SJSA1 (cell line): ENCODE results near the gene RSPH1. TPM values are rescaled to one million over a fixed set of nuclear protein-coding genes. Genes with fewer than 3 reads are reported as not detected.

ENCODE experiments used
- DNase-seq, 2 experiments: peaks; one replicate each; pipeline ENCODE4 v3.0.0-alpha.2; 2015 to 2020; ENCODE audit warnings: low spot score in 2 of 2, low read depth in 1 of 2
- H3K27ac ChIP-seq: fragments of 250-450 bp; sonication (Bioruptor Pico); 2 replicates; pipeline ENCODE4 v1.5.1; 2020; ENCODE audit warnings: mild to moderate bottlenecking, moderate library complexity
- H3K27me3 ChIP-seq: fragments of 250-450 bp; sonication (Bioruptor Pico); replicated peaks from 2 replicates; pipeline ENCODE4 v1.5.1; 2020; ENCODE audit warnings: mild to moderate bottlenecking, moderate library complexity
- H3K36me3 ChIP-seq: fragments of 250-450 bp; sonication (Bioruptor Pico); 2 replicates; pipeline ENCODE4 v1.5.1; 2020; ENCODE audit warnings: mild to moderate bottlenecking
- H3K4me1 ChIP-seq: fragments of 250-450 bp; sonication (Bioruptor Pico); replicated peaks from 2 replicates; pipeline ENCODE4 v1.6.1; 2021; ENCODE audit warnings: mild to moderate bottlenecking
- H3K4me3 ChIP-seq: fragments of 250-450 bp; sonication (Bioruptor Pico); 2 replicates; pipeline ENCODE4 v1.5.1; 2020; ENCODE audit warnings: mild to moderate bottlenecking
- H3K9me3 ChIP-seq: fragments of 250-450 bp; sonication (Bioruptor Pico); replicated peaks from 2 replicates; pipeline ENCODE4 v1.5.1; 2020; ENCODE audit warnings: mild to moderate bottlenecking
- total RNA-seq: library from RNA; depleted of rRNA; stranded (reverse); fragments of >200 nt; shearing (Covaris generic); gene quantifications from 2 replicates; pipeline ENCODE4 v1.2.3, GENCODE V29; 2014

The RSPH1 gene
- total RNA-seq, 1 experiment from 2014 or later, result not detected

GRCh38 chr21:42433946-42434551, 62.0 kb downstream of the RSPH1 start:
- DNase-seq, result no peak
- Histone ChIP-seq H3K4me1 (no peaks in the 10 kb centered on the region), H3K27ac (no peak overlapping the region), H3K4me3 (no peak overlapping the region), H3K9me3 (no peaks in the 10 kb centered on the region), H3K27me3 (no peaks in the 10 kb centered on the region), H3K36me3 (no peaks in the 10 kb centered on the region)

GRCh38 chr21:42432695-42433094, 63.3 kb downstream of the RSPH1 start:
- Histone ChIP-seq H3K27ac (no peak overlapping the region), H3K4me3 (no peak overlapping the region), H3K9me3 (no peaks in the 10 kb centered on the region), H3K36me3 (no peaks in the 10 kb centered on the region), H3K27me3 (no peaks in the 10 kb centered on the region), H3K4me1 (no peaks in the 10 kb centered on the region)
- no peak for DNase-seq

GRCh38 chr21:42431196-42431595, 64.8 kb downstream of the RSPH1 start:
- H3K27ac ChIP-seq, result no peak overlapping the region
- H3K36me3 ChIP-seq, result no peaks in the 10 kb centered on the region
- no peak overlapping the region for H3K4me3 ChIP-seq
- no peaks in the 10 kb centered on the region for H3K27me3 ChIP-seq
- H3K4me1 ChIP-seq, result no peaks in the 10 kb centered on the region
- no peaks in the 10 kb centered on the region for H3K9me3 ChIP-seq
- no peak for DNase-seq

GRCh38 chr21:42430521-42430920, 65.5 kb downstream of the RSPH1 start:
- no peak overlapping the region for H3K27ac ChIP-seq
- H3K36me3 ChIP-seq, result no peaks in the 10 kb centered on the region
- no peak overlapping the region for H3K4me3 ChIP-seq
- no peaks in the 10 kb centered on the region for H3K4me1 ChIP-seq
- no peaks in the 10 kb centered on the region for H3K27me3 ChIP-seq
- no peak for DNase-seq
- H3K9me3 ChIP-seq, result no peaks in the 10 kb centered on the region

GRCh38 chr21:42429856-42430255, 66.2 kb downstream of the RSPH1 start:
- no peaks in the 10 kb centered on the region for H3K36me3 ChIP-seq
- no peaks in the 10 kb centered on the region for H3K9me3 ChIP-seq
- no peak overlapping the region for H3K4me3 ChIP-seq
- no peak overlapping the region for H3K27ac ChIP-seq
- DNase-seq, result no peak
- H3K4me1 ChIP-seq, result no peaks in the 10 kb centered on the region
- no peaks in the 10 kb centered on the region for H3K27me3 ChIP-seq

- Histone ChIP-seq H3K27ac (no peak overlapping the region), H3K36me3 (no peaks in the 10 kb centered on the region), H3K9me3 (no peaks in the 10 kb centered on the region), H3K27me3 (no peaks in the 10 kb centered on the region), H3K4me1 (no peaks in the 10 kb centered on the region), H3K4me3 (no peak overlapping the region)
- no peak for DNase-seq
These were observed 67.0 kb downstream of the RSPH1 start for GRCh38 chr21:42429021-42429420.

- DNase-seq, result no peak
- H3K27me3 ChIP-seq, result no peaks in the 10 kb centered on the region
- no peaks in the 10 kb centered on the region for H3K36me3 ChIP-seq
- H3K4me1 ChIP-seq, result no peaks in the 10 kb centered on the region
- no peak overlapping the region for H3K4me3 ChIP-seq
- no peak overlapping the region for H3K27ac ChIP-seq
- H3K9me3 ChIP-seq, result no peaks in the 10 kb centered on the region
These were observed 68.1 kb downstream of the RSPH1 start for GRCh38 chr21:42427809-42428419.

- Histone ChIP-seq H3K36me3 (no peaks in the 10 kb centered on the region), H3K27me3 (no peaks in the 10 kb centered on the region), H3K27ac (no peak overlapping the region), H3K9me3 (no peaks in the 10 kb centered on the region), H3K4me3 (no peak overlapping the region), H3K4me1 (no peaks in the 10 kb centered on the region)
- no peak for DNase-seq
These were observed 69.0 kb downstream of the RSPH1 start for GRCh38 chr21:42426876-42427480.

GRCh38 chr21:42426424-42426823, 69.6 kb downstream of the RSPH1 start:
- Histone ChIP-seq H3K9me3 (no peaks in the 10 kb centered on the region), H3K27ac (no peak overlapping the region), H3K4me3 (no peak overlapping the region), H3K4me1 (no peaks in the 10 kb centered on the region), H3K27me3 (no peaks in the 10 kb centered on the region), H3K36me3 (no peaks in the 10 kb centered on the region)
- DNase-seq, result no peak

GRCh38 chr21:42425591-42425990, 70.4 kb downstream of the RSPH1 start:
- no peak for DNase-seq
- no peaks in the 10 kb centered on the region for H3K36me3 ChIP-seq
- no peaks in the 10 kb centered on the region for H3K4me1 ChIP-seq
- H3K27ac ChIP-seq, result no peak overlapping the region
- no peak overlapping the region for H3K4me3 ChIP-seq
- H3K9me3 ChIP-seq, result no peaks in the 10 kb centered on the region
- H3K27me3 ChIP-seq, result no peaks in the 10 kb centered on the region

GRCh38 chr21:42424914-42425541, 71.0 kb downstream of the RSPH1 start:
- Histone ChIP-seq H3K36me3 (no peaks in the 10 kb centered on the region), H3K4me3 (no peak overlapping the region)
- no peak for DNase-seq

GRCh38 chr21:42423685-42424084, 72.3 kb downstream of the RSPH1 start:
- H3K27me3 ChIP-seq, result no peaks in the 10 kb centered on the region
- no peak overlapping the region for H3K4me3 ChIP-seq
- no peak for DNase-seq
- H3K36me3 ChIP-seq, result no peaks in the 10 kb centered on the region
- no peak overlapping the region for H3K27ac ChIP-seq
- no peaks in the 10 kb centered on the region for H3K9me3 ChIP-seq
- H3K4me1 ChIP-seq, result no peaks in the 10 kb centered on the region

More at GRCh38 chr21:42424914-42425541, 71.0 kb downstream of the RSPH1 start:
- no peaks in the 10 kb centered on the region for H3K4me1 ChIP-seq
- H3K9me3 ChIP-seq, result no peaks in the 10 kb centered on the region
- H3K27ac ChIP-seq, result no peak overlapping the region
- H3K27me3 ChIP-seq, result no peaks in the 10 kb centered on the region

GRCh38 chr21:42423197-42423675, 72.8 kb downstream of the RSPH1 start:
- no peak overlapping the region for H3K27ac ChIP-seq
- no peaks in the 10 kb centered on the region for H3K4me1 ChIP-seq
- no peaks in the 10 kb centered on the region for H3K36me3 ChIP-seq
- H3K27me3 ChIP-seq, result no peaks in the 10 kb centered on the region
- no peak overlapping the region for H3K4me3 ChIP-seq
- no peaks in the 10 kb centered on the region for H3K9me3 ChIP-seq
- DNase-seq, result no peak
